ENCODE data around the gene ANGPTL4. TPM values are rescaled to one million over a fixed set of nuclear protein-coding genes. Genes with fewer than 3 reads are reported as not detected.
"Not testable (repeated sequence)": the region's sequence is repeated elsewhere in the genome, so short reads cannot be mapped to it uniquely, and the experiment has no call there.

ANGPTL4 gene
- total RNA-seq, 1 donor = 1.1 TPM

- H3K79me2 ChIP-seq (ENCODE audit: insufficient read depth, low read length) = peaks cover 11% of the 10 kb centered on the region
- H3K27me3 ChIP-seq (ENCODE audit: insufficient read depth, low read length) = no peaks in the 10 kb centered on the region
- H3K36me3 ChIP-seq (ENCODE audit: insufficient read depth, low read length) = peaks cover 7% of the 10 kb centered on the region
- DNase-seq (ENCODE audit: insufficient read length, low spot score, missing footprints) = no peak
- no peak overlapping the region for H3K27ac ChIP-seq (ENCODE audit: low read depth, low read length)
- H4K20me1 ChIP-seq (ENCODE audit: insufficient read depth, low read length) = peaks cover 12% of the 10 kb centered on the region
- H3K4me3 ChIP-seq (ENCODE audit: insufficient read depth, low read length) = no peak overlapping the region
- no peaks in the 10 kb centered on the region for H3K9me3 ChIP-seq (ENCODE audit: low read depth, low read length)
- no peak overlapping the region for H2AFZ ChIP-seq (ENCODE audit: low read length)
- no peaks in the 10 kb centered on the region for H3K4me1 ChIP-seq (ENCODE audit: insufficient read depth, low read length)
- no peak for TF ChIP-seq CTCF (IDR thresholded peaks at IDR 0.05; ENCODE audit: extremely low read depth, low read depth, low read length)
- H3K4me2 ChIP-seq (ENCODE audit: insufficient read depth, low read length) = no peak overlapping the region
Observed at GRCh38 chr19:8403820-8404109, 39.8 kb downstream of the ANGPTL4 start.

- peaks cover 7% of the 10 kb centered on the region for H3K79me2 ChIP-seq (ENCODE audit: insufficient read depth, low read length)
- H3K27me3 ChIP-seq (ENCODE audit: insufficient read depth, low read length) = no peaks in the 10 kb centered on the region
- no peak overlapping the region for H3K4me2 ChIP-seq (ENCODE audit: insufficient read depth, low read length)
- peaks cover 7% of the 10 kb centered on the region for H4K20me1 ChIP-seq (ENCODE audit: insufficient read depth, low read length)
- TF ChIP-seq CTCF (IDR thresholded peaks at IDR 0.05; ENCODE audit: extremely low read depth, low read depth, low read length) = no peak
- DNase-seq (ENCODE audit: insufficient read length, low spot score, missing footprints) = peak; percentile 34
- H3K27ac ChIP-seq (ENCODE audit: low read depth, low read length) = no peak overlapping the region
- no peaks in the 10 kb centered on the region for H3K9me3 ChIP-seq (ENCODE audit: low read depth, low read length)
- H3K4me1 ChIP-seq (ENCODE audit: insufficient read depth, low read length) = no peaks in the 10 kb centered on the region
- H3K4me3 ChIP-seq (ENCODE audit: insufficient read depth, low read length) = no peak overlapping the region
- no peak overlapping the region for H2AFZ ChIP-seq (ENCODE audit: low read length)
- H3K36me3 ChIP-seq (ENCODE audit: insufficient read depth, low read length) = peaks cover 7% of the 10 kb centered on the region
Observed at GRCh38 chr19:8404391-8405151, 40.6 kb downstream of the ANGPTL4 start.

DNA sequence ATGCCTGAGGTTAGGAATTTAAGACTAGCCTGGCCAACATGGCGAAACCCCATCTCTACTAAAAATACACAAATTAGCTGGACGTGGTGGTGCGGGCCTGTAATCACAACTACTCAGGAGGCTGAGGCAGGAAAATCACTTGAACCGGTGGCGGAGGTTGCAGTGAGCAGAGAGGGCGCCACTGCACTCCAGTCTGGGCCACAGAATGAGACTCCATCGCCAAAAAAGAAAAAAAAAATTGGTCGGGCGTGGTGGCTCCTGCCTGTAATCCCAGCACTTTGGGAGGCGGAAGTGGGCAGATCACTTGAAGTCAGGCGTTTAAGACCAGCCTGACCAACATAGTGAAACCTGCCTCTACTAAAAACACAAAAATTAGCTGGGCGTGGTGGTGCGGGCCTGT, 46.8 kb downstream of the ANGPTL4 start:
- H3K27ac ChIP-seq (ENCODE audit: low read depth, low read length); H3K4me1 ChIP-seq (ENCODE audit: insufficient read depth, low read length); H3K4me3 ChIP-seq (ENCODE audit: insufficient read depth, low read length); H3K79me2 ChIP-seq (ENCODE audit: insufficient read depth, low read length); H4K20me1 ChIP-seq (ENCODE audit: insufficient read depth, low read length); DNase-seq (ENCODE audit: insufficient read length, low spot score, missing footprints); H3K9me3 ChIP-seq (ENCODE audit: low read depth, low read length); H2AFZ ChIP-seq (ENCODE audit: low read length); H3K4me2 ChIP-seq (ENCODE audit: insufficient read depth, low read length); H3K27me3 ChIP-seq (ENCODE audit: insufficient read depth, low read length); H3K36me3 ChIP-seq (ENCODE audit: insufficient read depth, low read length): not testable (repeated sequence)

DNA sequence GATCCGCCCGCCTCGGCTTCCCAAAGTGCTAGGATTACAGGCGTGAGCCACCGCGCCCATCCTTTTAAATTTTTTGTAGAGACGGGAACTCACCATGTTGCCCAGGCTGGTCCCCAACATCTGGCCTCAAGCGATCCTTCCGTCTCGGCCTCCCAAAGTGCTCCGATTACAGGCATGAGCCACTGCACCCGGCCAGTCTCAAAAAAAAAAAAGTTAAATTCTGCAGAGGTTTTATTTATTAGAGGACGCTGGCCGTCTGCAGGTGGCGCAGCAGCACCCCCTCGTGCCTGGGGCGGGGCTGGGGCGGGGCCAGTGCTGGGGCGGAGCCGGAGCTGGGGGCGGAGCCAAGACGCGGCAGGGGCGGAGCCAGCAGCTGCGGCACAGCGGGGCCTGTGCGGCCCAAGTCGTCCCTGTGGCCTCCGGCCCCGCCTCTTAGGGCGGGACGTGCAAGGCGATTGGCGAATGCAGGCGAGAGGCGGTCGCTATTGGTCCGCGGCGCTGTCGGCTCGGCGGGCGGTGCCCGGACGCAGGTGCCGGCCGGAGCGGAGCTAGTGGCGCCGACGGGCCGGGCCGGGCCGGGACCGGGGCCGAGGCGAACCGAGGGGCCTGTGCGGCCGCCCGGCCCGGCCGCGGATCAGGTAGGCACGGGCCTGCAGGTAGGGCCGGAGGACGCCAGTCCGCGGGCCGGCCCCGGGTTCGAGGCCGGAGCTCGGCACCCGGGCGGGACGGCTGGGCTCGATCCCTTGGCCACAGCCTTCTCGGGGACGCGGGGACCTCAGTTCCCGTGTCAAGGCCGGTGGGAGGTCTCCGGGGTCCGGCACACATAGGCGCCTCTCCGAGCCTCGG, 49.1 kb downstream of the ANGPTL4 start, which contains the start of gene MARCHF2:
MARCHF2 (plus strand) TSS at position 523 of the 846 bp plus-strand sequence. CDS start 8,536 bp downstream, outside the sequence.
- H3K9me3 ChIP-seq (ENCODE audit: low read depth, low read length) = no peaks in the 10 kb centered on the region
- H4K20me1 ChIP-seq (ENCODE audit: insufficient read depth, low read length) = no peaks in the 10 kb centered on the region
- peaks cover 6% of the 10 kb centered on the region for H3K4me1 ChIP-seq (ENCODE audit: insufficient read depth, low read length)
- peak within 1 kb of the TSS; percentile 80 for H3K4me2 ChIP-seq (ENCODE audit: insufficient read depth, low read length)
- H3K36me3 ChIP-seq (ENCODE audit: insufficient read depth, low read length) = no peaks in the 10 kb centered on the region
- H3K27me3 ChIP-seq (ENCODE audit: insufficient read depth, low read length) = no peaks in the 10 kb centered on the region
- no peaks in the 10 kb centered on the region for H3K79me2 ChIP-seq (ENCODE audit: insufficient read depth, low read length)
- peak within 1 kb of the TSS; percentile 81 for H3K4me3 ChIP-seq (ENCODE audit: insufficient read depth, low read length)
- peak within 1 kb of the TSS; percentile 83 for H2AFZ ChIP-seq (ENCODE audit: low read length)
- peak; percentile 100 for DNase-seq (ENCODE audit: insufficient read length, low spot score, missing footprints)
- no peak within 1 kb of the TSS for H3K27ac ChIP-seq (ENCODE audit: low read depth, low read length)
- peak; percentile 47 for TF ChIP-seq CTCF (IDR thresholded peaks at IDR 0.05; ENCODE audit: extremely low read depth, low read depth, low read length)
